COR-L47 (cell line): ENCODE results near the gene DMAC2.
"Not testable (repeated sequence)": the region's sequence is repeated elsewhere in the genome, so short reads cannot be mapped to it uniquely, and the experiment has no call there.

Experiments
- DNase-seq: peaks from one replicate; lab custom pipeline; 2025; lab: John Stamatoyannopoulos, UW

DMAC2 gene

GRCh38 chr19:41422456-41422855 lies 17.3 kb downstream of the DMAC2 start:
- no peak for DNase-seq

- no peak for DNase-seq
These were observed 17.7 kb downstream of the DMAC2 start for GRCh38 chr19:41421973-41422372.

- DNase-seq = no peak
These were observed 18.4 kb downstream of the DMAC2 start for GRCh38 chr19:41421314-41421713.

- DNase-seq = no peak
These were observed 19.4 kb downstream of the DMAC2 start for GRCh38 chr19:41420101-41420880.

GRCh38 chr19:41416194-41416674 lies 23.5 kb downstream of the DMAC2 start:
- no peak for DNase-seq

- no peak for DNase-seq
These were observed 24.5 kb downstream of the DMAC2 start for GRCh38 chr19:41415154-41415571.

- no peak for DNase-seq
These were observed 25.3 kb downstream of the DMAC2 start for GRCh38 chr19:41414461-41414860.

GRCh38 chr19:41413947-41414346 lies 25.8 kb downstream of the DMAC2 start:
- no peak for DNase-seq

GRCh38 chr19:41412953-41413352 lies 26.8 kb downstream of the DMAC2 start:
- DNase-seq = no peak

GRCh38 chr19:41411968-41412265 lies 27.8 kb downstream of the DMAC2 start:
- DNase-seq = no peak

- DNase-seq = no peak
These were observed 28.4 kb downstream of the DMAC2 start for GRCh38 chr19:41411100-41411967.

- no peak for DNase-seq
These were observed 29.2 kb downstream of the DMAC2 start for GRCh38 chr19:41410336-41411054.

GRCh38 chr19:41409288-41409687 lies 30.4 kb downstream of the DMAC2 start:
- no peak for DNase-seq

GRCh38 chr19:41408846-41409245 lies 30.9 kb downstream of the DMAC2 start:
- not testable (repeated sequence) for DNase-seq

GRCh38 chr19:41408256-41408655 lies 31.5 kb downstream of the DMAC2 start:
- DNase-seq = no peak

- no peak for DNase-seq
These were observed 32.4 kb downstream of the DMAC2 start for GRCh38 chr19:41407271-41407670.

- DNase-seq = no peak
These were observed 33.9 kb downstream of the DMAC2 start for GRCh38 chr19:41405776-41406175.

GRCh38 chr19:41403181-41403970 lies 36.3 kb downstream of the DMAC2 start:
- no peak for DNase-seq

- DNase-seq = no peak
These were observed 37.7 kb downstream of the DMAC2 start for GRCh38 chr19:41402010-41402409.

GRCh38 chr19:41401483-41401882 lies 38.2 kb downstream of the DMAC2 start:
- no peak for DNase-seq

- DNase-seq = no peak
These were observed 40.2 kb downstream of the DMAC2 start for GRCh38 chr19:41399525-41399924.

- no peak for DNase-seq
These were observed 40.6 kb downstream of the DMAC2 start for GRCh38 chr19:41399091-41399490.
